SK-N-SH (cell line): Measurements from ENCODE around the gene ROBO1. TPM values are rescaled to one million over a fixed set of nuclear protein-coding genes. Genes with fewer than 3 reads are reported as not detected.

Experiments used
- CTCF ChIA-PET: fragments of 300-600, 350-600 bp; formaldehyde crosslinking; extraction: SDS; loops from one replicate; lab custom pipeline; 2021; lab: Yijun Ruan, JAX
- POLR2A ChIA-PET: fragments of 350-600 bp; sonication (Branson Sonifier 250); formaldehyde crosslinking; extraction: SDS; loops from one replicate; lab custom pipeline; 2020; ENCODE audit warnings: antibody characterized with exemption, inconsistent platforms; lab: Yijun Ruan, JAX
- DNase-seq: peaks from one replicate; pipeline ENCODE4 v3.0.0; 2012
- H2AFZ ChIP-seq: fragments of 200-600 bp; sonication (generic); 2 replicates; pipeline ENCODE4 v1.8.1; 2016; ENCODE audit warnings: antibody characterized with exemption, mild to moderate bottlenecking, low read depth
- H3F3A ChIP-seq: fragments of 200-600 bp; sonication (generic); replicated peaks from 2 replicates; pipeline ENCODE3; 2016; ENCODE audit warnings: antibody characterized with exemption, mild to moderate bottlenecking; ENCODE audit not compliant: insufficient read depth
- H3K27ac ChIP-seq, 2 experiments: fragments of 200-500 bp in 1 of 2; fragments of 200-600 bp in 1 of 2; sonication (Bioruptor generic) in 1 of 2; sonication (generic), shearing (Covaris generic) in 1 of 2; 2 replicates each; pipeline versions ENCODE4 v1.5.1 to v1.6.1; 2014 to 2016; ENCODE audit warnings: low read depth in 2 of 2, inconsistent platforms in 1 of 2, low read length in 1 of 2, mild to moderate bottlenecking in 1 of 2, mixed read lengths in 1 of 2
- H3K27me3 ChIP-seq: fragments of 200-600 bp; sonication (generic), shearing (Covaris generic); 2 replicates; pipeline ENCODE4 v1.6.1; 2016; ENCODE audit warnings: mixed run types; ENCODE audit not compliant: insufficient read depth
- H3K36me3 ChIP-seq, 2 experiments: fragments of 200-500 bp in 1 of 2; fragments of 200-600 bp in 1 of 2; sonication (Bioruptor generic) in 1 of 2; sonication (generic) in 1 of 2; replicated peaks in 1 of 2; 2 replicates each; pipeline versions ENCODE3 to v1.5.1; 2014 to 2016; ENCODE audit warnings: low read length in 1 of 2, mild to moderate bottlenecking in 1 of 2; ENCODE audit not compliant: insufficient read depth in 2 of 2, control insufficient read depth in 1 of 2
- H3K4me1 ChIP-seq, 2 experiments: fragments of 200-500 bp in 1 of 2; fragments of 200-600 bp in 1 of 2; sonication (Bioruptor generic) in 1 of 2; sonication (generic), shearing (Covaris generic) in 1 of 2; 2 replicates each; pipeline versions ENCODE4 v1.5.1 to v1.6.1; 2014 to 2016; ENCODE audit warnings: low read depth in 1 of 2, low read length in 1 of 2, mixed run types in 1 of 2; ENCODE audit not compliant: insufficient read depth in 2 of 2, control insufficient read depth in 1 of 2
- H3K4me2 ChIP-seq: fragments of 200-600 bp; sonication (generic), shearing (Covaris generic); 2 replicates; pipeline ENCODE4 v1.6.1; 2017; ENCODE audit warnings: mixed run types
- H3K4me3 ChIP-seq, 2 experiments: fragments of 200-500 bp in 1 of 2; fragments of 200-600 bp in 1 of 2; sonication (Bioruptor generic) in 1 of 2; sonication (generic), shearing (Covaris generic) in 1 of 2; 2 replicates each; pipeline versions ENCODE4 v1.5.1 to v1.8.1; 2014 to 2016; ENCODE audit warnings: low read depth in 2 of 2, inconsistent platforms in 1 of 2, low read length in 1 of 2, mild to moderate bottlenecking in 1 of 2, mixed read lengths in 1 of 2, moderate library complexity in 1 of 2
- H3K79me2 ChIP-seq: fragments of 200-600 bp; sonication (generic); 2 replicates; pipeline ENCODE4 v1.8.1; 2017; ENCODE audit warnings: mild to moderate bottlenecking; ENCODE audit not compliant: insufficient read depth
- H3K9ac ChIP-seq: fragments of 200-600 bp; sonication (generic); 2 replicates; pipeline ENCODE4 v1.6.1; 2017; ENCODE audit warnings: mixed run types
- H3K9me2 ChIP-seq: fragments of 200-600 bp; sonication (generic); 2 replicates; pipeline ENCODE4 v1.6.1; 2017; ENCODE audit warnings: mixed run types
- H3K9me3 ChIP-seq: fragments of 200-600 bp; sonication (generic); 2 replicates; pipeline ENCODE4 v1.6.1; 2017; ENCODE audit warnings: mixed run types, mild to moderate bottlenecking, moderate library complexity
- H4K20me1 ChIP-seq: fragments of 200-600 bp; sonication (generic); 2 replicates; pipeline ENCODE4 v1.6.1; 2017; ENCODE audit warnings: mild to moderate bottlenecking, mixed run types; ENCODE audit not compliant: insufficient read depth
- FOXJ3 ChIP-seq: sonication (generic); formaldehyde crosslinking; IDR thresholded peaks from 2 replicates; pipeline ENCODE4 v1.5.1; 2020; ENCODE audit warnings: mild to moderate bottlenecking, missing genetic modification reagents
- GABPA ChIP-seq: IDR thresholded peaks from 2 replicates; pipeline ENCODE4 v1.4.0; 2012; ENCODE audit warnings: low read depth, mild to moderate bottlenecking
- GATA2 ChIP-seq: sonication (generic); formaldehyde crosslinking; IDR thresholded peaks from 2 replicates; pipeline ENCODE4 v1.5.0; 2020; ENCODE audit warnings: mild to moderate bottlenecking, missing genetic modification reagents
- IRF3 ChIP-seq: fragments of 150-350 bp; IDR thresholded peaks from 2 replicates; pipeline ENCODE4 v1.6.1; 2016; ENCODE audit warnings: mild to moderate bottlenecking, low read depth, low read length
- MEF2A ChIP-seq: IDR thresholded peaks from 2 replicates; pipeline ENCODE4 v1.4.0; 2012; ENCODE audit warnings: low read depth, borderline replicate concordance
- MXI1 ChIP-seq: IDR thresholded peaks from 2 replicates; pipeline ENCODE4 v1.6.1; 2012; ENCODE audit warnings: mild to moderate bottlenecking, low read depth, low read length, improper control_type of control experiment
- NFIC ChIP-seq: IDR thresholded peaks from 2 replicates; pipeline ENCODE4 v1.4.0; 2012; ENCODE audit warnings: borderline replicate concordance
- RAD21 ChIP-seq: IDR thresholded peaks from 2 replicates; pipeline ENCODE4 v1.6.1; 2012; ENCODE audit warnings: mild to moderate bottlenecking, low read length
- RCOR1 ChIP-seq: fragments of 150-350 bp; IDR thresholded peaks from 2 replicates; pipeline ENCODE4 v1.6.1; 2017; ENCODE audit warnings: antibody characterized with exemption, low read length
- RFX5 ChIP-seq: IDR thresholded peaks from 2 replicates; pipeline ENCODE4 v1.6.1; 2012; ENCODE audit warnings: mild to moderate bottlenecking, improper control_type of control experiment, low read length
- RXRA ChIP-seq: IDR thresholded peaks from 2 replicates; pipeline ENCODE4 v1.4.0; 2012; ENCODE audit warnings: low read depth, mild to moderate bottlenecking, borderline replicate concordance
- TAF1 ChIP-seq: IDR thresholded peaks from 2 replicates; pipeline ENCODE4 v1.6.1; 2012; ENCODE audit warnings: low read depth, mild to moderate bottlenecking, low read length, moderate library complexity, borderline replicate concordance
- TCF12 ChIP-seq: IDR thresholded peaks from 2 replicates; pipeline ENCODE4 v1.4.0; 2012
- USF2 ChIP-seq: fragments of 150-350 bp; IDR thresholded peaks from 2 replicates; pipeline ENCODE4 v1.6.1; 2017; ENCODE audit warnings: antibody characterized with exemption, low read length, low read depth, borderline replicate concordance
- YY1 ChIP-seq: IDR thresholded peaks from 2 replicates; pipeline ENCODE4 v1.4.0; 2012; ENCODE audit warnings: low read depth, mild to moderate bottlenecking
- WGBS: methylation state at CpG from one replicate; pipeline ENCODE4 v1.1.6; 2017; ENCODE audit warnings: low lambda C conversion rate; 5-methylcytosine and 5-hydroxymethylcytosine counted together
- polyA plus RNA-seq, 3 experiments: library from polyadenylated mRNA; depleted of rRNA; stranded (reverse); fragments of >200 nt; gene quantifications; 2 replicates each; pipeline ENCODE4 v1.2.3, GENCODE V29; 2012
- TF ChIP-seq, protein P1 (sequence below): IDR thresholded peaks from 2 replicates; pipeline ENCODE4 v1.4.0; 2012; ENCODE audit warnings: low read depth, borderline replicate concordance
- TF ChIP-seq, protein P2 (sequence below): IDR thresholded peaks from 2 replicates; pipeline ENCODE4 v1.6.1; 2012; ENCODE audit warnings: mild to moderate bottlenecking, low read depth, low read length, moderate library complexity

Gene ROBO1
- polyA plus RNA-seq, 1 of the 3 experiments (the other 2 are of a cell fraction), result 22.7 TPM

DNA sequence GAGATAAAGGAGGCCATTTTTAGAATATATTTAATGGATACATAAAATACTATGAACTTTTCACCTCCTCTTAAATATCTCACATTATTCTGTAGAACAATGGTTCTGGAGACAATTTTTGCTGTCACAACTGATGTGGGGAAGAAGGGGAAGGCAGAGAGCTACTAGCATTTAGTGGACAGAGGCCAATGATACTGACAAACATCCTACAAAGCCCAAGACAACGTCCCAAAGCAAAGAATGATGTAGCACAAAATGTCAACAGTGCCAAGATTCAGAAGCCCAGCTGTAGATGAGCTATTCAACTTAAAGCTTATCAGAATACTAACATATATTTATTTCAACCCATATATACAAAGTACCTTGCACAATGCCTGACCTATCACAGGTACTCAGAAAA lies 1069.4 kb downstream of the ROBO1 start:
- POLR2A ChIA-PET, result no interaction called here
- Histone ChIP-seq H3K9me3 (no peaks in the 10 kb centered on the region), H3K4me1 (peaks cover 0 to 13% of the 10 kb centered on the region in 2 experiments; a peak in 2 of 4 replicates), H3K36me3 (peaks cover 0 to 2% of the 10 kb centered on the region in 2 experiments), H3K79me2 (no peaks in the 10 kb centered on the region; the same call in 1 of the 2 replicates)
- DNase-seq, result no peak
- WGBS, result 86% methylated on average over 1 of the region's 1 CpG
- TF ChIP-seq RFX5, result no peak
- no peak for TF ChIP-seq RAD21
- no peak for TF ChIP-seq TAF1
- no peak for TF ChIP-seq GABPA
- TF ChIP-seq, protein P1, sequence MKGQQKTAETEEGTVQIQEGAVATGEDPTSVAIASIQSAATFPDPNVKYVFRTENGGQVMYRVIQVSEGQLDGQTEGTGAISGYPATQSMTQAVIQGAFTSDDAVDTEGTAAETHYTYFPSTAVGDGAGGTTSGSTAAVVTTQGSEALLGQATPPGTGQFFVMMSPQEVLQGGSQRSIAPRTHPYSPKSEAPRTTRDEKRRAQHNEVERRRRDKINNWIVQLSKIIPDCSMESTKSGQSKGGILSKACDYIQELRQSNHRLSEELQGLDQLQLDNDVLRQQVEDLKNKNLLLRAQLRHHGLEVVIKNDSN, result no peak
- no peak for TF ChIP-seq RXRA
- TF ChIP-seq TCF12, result no peak
- no peak for TF ChIP-seq MEF2A
- TF ChIP-seq MXI1, result no peak
- no peak for TF ChIP-seq YY1
- no peak for TF ChIP-seq IRF3
- TF ChIP-seq RCOR1, result no peak
- TF ChIP-seq, protein P2, sequence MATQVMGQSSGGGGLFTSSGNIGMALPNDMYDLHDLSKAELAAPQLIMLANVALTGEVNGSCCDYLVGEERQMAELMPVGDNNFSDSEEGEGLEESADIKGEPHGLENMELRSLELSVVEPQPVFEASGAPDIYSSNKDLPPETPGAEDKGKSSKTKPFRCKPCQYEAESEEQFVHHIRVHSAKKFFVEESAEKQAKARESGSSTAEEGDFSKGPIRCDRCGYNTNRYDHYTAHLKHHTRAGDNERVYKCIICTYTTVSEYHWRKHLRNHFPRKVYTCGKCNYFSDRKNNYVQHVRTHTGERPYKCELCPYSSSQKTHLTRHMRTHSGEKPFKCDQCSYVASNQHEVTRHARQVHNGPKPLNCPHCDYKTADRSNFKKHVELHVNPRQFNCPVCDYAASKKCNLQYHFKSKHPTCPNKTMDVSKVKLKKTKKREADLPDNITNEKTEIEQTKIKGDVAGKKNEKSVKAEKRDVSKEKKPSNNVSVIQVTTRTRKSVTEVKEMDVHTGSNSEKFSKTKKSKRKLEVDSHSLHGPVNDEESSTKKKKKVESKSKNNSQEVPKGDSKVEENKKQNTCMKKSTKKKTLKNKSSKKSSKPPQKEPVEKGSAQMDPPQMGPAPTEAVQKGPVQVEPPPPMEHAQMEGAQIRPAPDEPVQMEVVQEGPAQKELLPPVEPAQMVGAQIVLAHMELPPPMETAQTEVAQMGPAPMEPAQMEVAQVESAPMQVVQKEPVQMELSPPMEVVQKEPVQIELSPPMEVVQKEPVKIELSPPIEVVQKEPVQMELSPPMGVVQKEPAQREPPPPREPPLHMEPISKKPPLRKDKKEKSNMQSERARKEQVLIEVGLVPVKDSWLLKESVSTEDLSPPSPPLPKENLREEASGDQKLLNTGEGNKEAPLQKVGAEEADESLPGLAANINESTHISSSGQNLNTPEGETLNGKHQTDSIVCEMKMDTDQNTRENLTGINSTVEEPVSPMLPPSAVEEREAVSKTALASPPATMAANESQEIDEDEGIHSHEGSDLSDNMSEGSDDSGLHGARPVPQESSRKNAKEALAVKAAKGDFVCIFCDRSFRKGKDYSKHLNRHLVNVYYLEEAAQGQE, result no peak
- no peak for TF ChIP-seq NFIC
- TF ChIP-seq FOXJ3 (CRISPR knock-in tag), result no peak
- no peak for TF ChIP-seq GATA2 (CRISPR knock-in tag)
- TF ChIP-seq USF2, result no peak
- TF ChIP-seq, all 33 proteins: peak for 0
- no peak overlapping the region for H3K4me3 ChIP-seq
- H3F3A ChIP-seq, result peaks cover 10% of the 10 kb centered on the region
- H3K4me2 ChIP-seq, result no peak overlapping the region
- no peaks in the 10 kb centered on the region for H4K20me1 ChIP-seq
- H3K27me3 ChIP-seq, result no peaks in the 10 kb centered on the region
- H3K9ac ChIP-seq, result no peak overlapping the region
- no peak overlapping the region for H3K27ac ChIP-seq
- CTCF ChIA-PET, result interaction anchor here (1.4 kb wide), 1 partner anchor 37 kb away, joined by 3 read pairs; no protein-coding TSS in a partner anchor
- H3K9me2 ChIP-seq, result no peaks in the 10 kb centered on the region
- H2AFZ ChIP-seq, result no peak overlapping the region
